H1 (cell line): Measurements from ENCODE around the gene MMP11.

Source experiments
- CREB1 ChIP-seq: IDR thresholded peaks from 2 replicates; pipeline ENCODE4 v1.6.1; 2012; ENCODE audit warnings: inconsistent platforms
- CTCF ChIP-seq, 3 experiments: IDR thresholded peaks; 1 replicate in 2 of 3; 2 replicates in 1 of 3; pipeline versions ENCODE4 v1.5.1 to v1.6.1; 2011; ENCODE audit warnings: low read length in 3 of 3, mild to moderate bottlenecking in 3 of 3, inconsistent platforms in 2 of 3, low read depth in 1 of 3, moderate library complexity in 1 of 3; ENCODE audit not compliant: insufficient read depth in 1 of 3; ENCODE audit errors: control extremely low read depth in 1 of 3
- JUN ChIP-seq: IDR thresholded peaks from 2 replicates; pipeline ENCODE4 v1.6.1; 2011; ENCODE audit warnings: low read depth, mild to moderate bottlenecking, improper control_type of control experiment, low read length
- JUND ChIP-seq: IDR thresholded peaks from 2 replicates; pipeline ENCODE4 v1.6.1; 2011; ENCODE audit warnings: mild to moderate bottlenecking, improper control_type of control experiment, low read length
- KDM1A ChIP-seq: fragments of 200-600, 300-600 bp; sonication (generic); IDR thresholded peaks from 2 replicates; pipeline ENCODE4 v1.7.1; 2016; ENCODE audit warnings: mild to moderate bottlenecking, low read length, borderline replicate concordance
- MAFK ChIP-seq: IDR thresholded peaks from 2 replicates; pipeline ENCODE4 v1.6.1; 2012; ENCODE audit warnings: low read depth, mild to moderate bottlenecking, improper control_type of control experiment, low read length
- POLR2A ChIP-seq, 2 experiments: IDR thresholded peaks; 1 replicate in 1 of 2; 2 replicates in 1 of 2; pipeline ENCODE4 v1.6.1; 2011; ENCODE audit warnings: low read depth in 2 of 2, low read length in 2 of 2, mild to moderate bottlenecking in 2 of 2; ENCODE audit errors: control extremely low read depth in 1 of 2
- POLR2AphosphoS5 ChIP-seq: IDR thresholded peaks from 2 replicates; pipeline ENCODE4 v1.6.1; 2011; ENCODE audit warnings: low read depth, low read length
- RAD21 ChIP-seq, 2 experiments: IDR thresholded peaks in 1 of 2; conservative IDR thresholded peaks in 1 of 2; 2 replicates each; pipeline ENCODE4 v1.6.1; 2011; ENCODE audit warnings: low read depth in 2 of 2, low read length in 2 of 2, improper control_type of control experiment in 1 of 2, inconsistent platforms in 1 of 2, mild to moderate bottlenecking in 1 of 2, moderate library complexity in 1 of 2
- RFX5 ChIP-seq: IDR thresholded peaks from 2 replicates; pipeline ENCODE4 v1.6.1; 2011; ENCODE audit warnings: low read depth, low read length, improper control_type of control experiment, borderline replicate concordance
- SIRT6 ChIP-seq: IDR thresholded peaks from one replicate; pipeline ENCODE4 v1.7.1; 2012; ENCODE audit warnings: low read length, inconsistent platforms
- TAF1 ChIP-seq: IDR thresholded peaks from 2 replicates; pipeline ENCODE4 v1.6.1; 2011; ENCODE audit warnings: mild to moderate bottlenecking, low read depth, low read length

- TF ChIP-seq CTCF (IDR thresholded peaks at IDR 0.05; ENCODE audit: control extremely low read depth in 1 of 3, insufficient read depth in 1 of 3, low read depth in 1 of 3, low read length in 3 of 3) (no peak), RFX5 (no peak), RAD21 (IDR thresholded peaks at IDR 0.05 in 1 of 2, conservative IDR thresholded peaks at IDR 0.05 in 1 of 2; ENCODE audit: low read depth in 2 of 2, low read length in 2 of 2) (no peak), JUN (no peak), CREB1 (no peak), TAF1 (no peak), POLR2A (IDR thresholded peaks at IDR 0.05; ENCODE audit: control extremely low read depth in 1 of 2, low read depth in 2 of 2, low read length in 2 of 2) (no peak), POLR2AphosphoS5 (no peak), JUND (no peak), SIRT6 (no peak), MAFK (no peak), KDM1A (no peak)
Measured at GRCh38 chr22:23745791-23746190, 26.9 kb upstream of the MMP11 start.
